Progenitor cell of endocrine pancreas (in vitro differentiated cells): ENCODE results near the gene AP5M1. TPM values are rescaled to one million over a fixed set of nuclear protein-coding genes. Genes with fewer than 3 reads are reported as not detected.
"Not testable (repeated sequence)": the region's sequence is repeated elsewhere in the genome, so short reads cannot be mapped to it uniquely, and the experiment has no call there.

Experiments
- DNase-seq: peaks from one replicate; pipeline ENCODE4 v3.0.0; 2021; ENCODE audit warnings: low spot score; ENCODE audit not compliant: unreplicated experiment
- H3K27ac Mint-ChIP-seq: 2 replicates; pipeline ENCODE4 v1.8.0; 2021; ENCODE audit warnings: mild to moderate bottlenecking, moderate library complexity, mixed read lengths
- H3K27me3 Mint-ChIP-seq: 2 replicates; pipeline ENCODE4 v1.8.0; 2021; ENCODE audit warnings: mixed read lengths
- H3K36me3 Mint-ChIP-seq: 2 replicates; pipeline ENCODE4 v1.8.0; 2022; ENCODE audit warnings: mixed read lengths; ENCODE audit not compliant: insufficient read depth
- H3K4me1 Mint-ChIP-seq: 2 replicates; pipeline ENCODE4 v1.8.0; 2021; ENCODE audit warnings: low read depth, mixed read lengths
- H3K4me3 Mint-ChIP-seq: 2 replicates; pipeline ENCODE4 v1.8.0; 2021; ENCODE audit warnings: low read depth, mild to moderate bottlenecking, moderate library complexity, mixed read lengths
- H3K9me3 Mint-ChIP-seq: 2 replicates; pipeline ENCODE4 v1.8.0; 2021; ENCODE audit warnings: low read depth, mixed read lengths
- CTCF ChIP-seq: fragments of 200-600 bp; sonication (generic); IDR thresholded peaks from one replicate; pipeline ENCODE4 v1.5.0; 2021; ENCODE audit warnings: antibody characterized with exemption, mild to moderate bottlenecking; ENCODE audit not compliant: unreplicated experiment
- long read RNA-seq: library from polyadenylated mRNA; unstranded; transcript quantifications from one replicate; pipeline ENCODE4 v2.0.0, GENCODE V29; 2020
- total RNA-seq: library from RNA; stranded (reverse); gene quantifications from 2 replicates; pipeline ENCODE4 v1.2.1, GENCODE V29; 2021

AP5M1 gene
- total RNA-seq: 44.1 and 48.1 TPM in 2 replicates
- long read RNA-seq, full-length matches to known transcripts: 225 of 252 reads
- long read RNA-seq, partial matches to known transcripts: 13 of 252 reads
- long read RNA-seq, other reads (novel, unspliced or antisense): 14 of 252 reads

- peak; percentile 80 for DNase-seq
- peak within 1 kb of the TSS; percentile 98 for H3K27ac Mint-ChIP-seq
- no peaks in the 10 kb centered on the region for H3K27me3 Mint-ChIP-seq
- H3K36me3 Mint-ChIP-seq: no peaks in the 10 kb centered on the region
- peaks cover 39% of the 10 kb centered on the region for H3K4me1 Mint-ChIP-seq
- TF ChIP-seq CTCF: no peak
- H3K4me3 Mint-ChIP-seq: peak within 1 kb of the TSS; percentile 92
- no peaks in the 10 kb centered on the region for H3K9me3 Mint-ChIP-seq
Measured at GRCh38 chr14:57268161-57269069, at the start of gene AP5M1, which contains the start of gene EXOC5. TSS of gene AP5M1 (plus strand) at chr14:57268971. CDS start at chr14:57269315, 344 bp downstream. TSS of gene EXOC5 (minus strand) at chr14:57268905. CDS start at chr14:57268648, 257 bp downstream.

- DNase-seq: no peak
- no peak overlapping the region for H3K27ac Mint-ChIP-seq
- peaks cover 27% of the 10 kb centered on the region for H3K4me1 Mint-ChIP-seq
- no peaks in the 10 kb centered on the region for H3K9me3 Mint-ChIP-seq
- no peaks in the 10 kb centered on the region for H3K27me3 Mint-ChIP-seq
- peaks cover 23% of the 10 kb centered on the region for H3K36me3 Mint-ChIP-seq
- no peak for TF ChIP-seq CTCF
- H3K4me3 Mint-ChIP-seq: no peak overlapping the region
Measured at GRCh38 chr14:57221931-57222330, 46.8 kb upstream of the AP5M1 start.

- Mint-ChIP-seq H3K4me3 (no peak overlapping the region), H3K27ac (no peak overlapping the region), H3K36me3 (peaks cover 36% of the 10 kb centered on the region), H3K4me1 (peaks cover 17% of the 10 kb centered on the region), H3K27me3 (no peaks in the 10 kb centered on the region), H3K9me3 (peaks cover 3% of the 10 kb centered on the region)
- DNase-seq: no peak
- TF ChIP-seq CTCF: no peak
Measured at GRCh38 chr14:57227083-57227482, 41.7 kb upstream of the AP5M1 start.

GRCh38 chr14:57228320-57228719, 40.5 kb upstream of the AP5M1 start:
- Mint-ChIP-seq H3K36me3 (peaks cover 39% of the 10 kb centered on the region), H3K27ac (peak overlapping the region; percentile 19), H3K4me1 (peaks cover 15% of the 10 kb centered on the region)
- not testable (repeated sequence) for H3K9me3 Mint-ChIP-seq, DNase-seq, H3K4me3 Mint-ChIP-seq, H3K27me3 Mint-ChIP-seq

- no peak overlapping the region for H3K27ac Mint-ChIP-seq
- DNase-seq: no peak
- H3K36me3 Mint-ChIP-seq: peaks cover 28% of the 10 kb centered on the region
- H3K4me3 Mint-ChIP-seq: no peak overlapping the region
- H3K27me3 Mint-ChIP-seq: no peaks in the 10 kb centered on the region
- no peak for TF ChIP-seq CTCF
- H3K9me3 Mint-ChIP-seq: peaks cover 3% of the 10 kb centered on the region
- peaks cover 4% of the 10 kb centered on the region for H3K4me1 Mint-ChIP-seq
Measured at GRCh38 chr14:57232006-57232405, 36.8 kb upstream of the AP5M1 start.

- peaks cover 11% of the 10 kb centered on the region for H3K36me3 Mint-ChIP-seq
- H3K9me3 Mint-ChIP-seq, H3K27ac Mint-ChIP-seq, DNase-seq, H3K4me1 Mint-ChIP-seq, H3K4me3 Mint-ChIP-seq, H3K27me3 Mint-ChIP-seq: not testable (repeated sequence)
Measured at GRCh38 chr14:57240115-57240514, 28.7 kb upstream of the AP5M1 start.
